Ishikawa (cell line): ENCODE results near the gene CAVIN2.

Experiments used
- EP300 ChIP-seq: IDR thresholded peaks from 2 replicates; pipeline ENCODE4 v1.6.1; 2012; ENCODE audit warnings: borderline replicate concordance
- REST ChIP-seq: IDR thresholded peaks from 2 replicates; pipeline ENCODE4 v1.6.1; 2012; ENCODE audit warnings: low read depth, mild to moderate bottlenecking

GRCh38 chr2:191866675-191867506 is 20.0 kb upstream of the CAVIN2 start:
- TF ChIP-seq EP300 (peak; percentile 93), REST (no peak)
